ENCODE data around the gene LMX1A. TPM values are rescaled to one million over a fixed set of nuclear protein-coding genes. Genes with fewer than 3 reads are reported as not detected.

LMX1A gene
- polyA plus RNA-seq, 2 of the 4 experiments (the other 2 are of a cell fraction), result not detected

DNA sequence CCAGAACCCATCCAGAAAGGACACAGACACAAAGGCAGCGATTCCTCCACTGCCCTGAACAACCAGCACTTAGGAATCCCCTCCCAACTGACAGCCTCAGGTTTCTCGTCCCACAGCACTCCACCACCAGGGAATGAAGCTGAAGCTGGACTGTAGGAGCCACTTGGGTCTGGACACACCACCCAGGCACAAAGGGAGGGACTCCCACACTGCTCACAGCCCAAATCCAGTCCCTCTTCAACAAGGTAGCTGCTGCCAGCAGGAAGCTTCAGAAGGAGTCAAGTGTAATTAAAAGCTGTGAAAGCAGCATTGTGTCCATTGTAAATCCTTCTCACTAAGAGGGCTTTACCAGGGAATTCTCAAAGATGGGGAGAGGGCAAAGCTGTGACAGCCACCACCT is 29.0 kb downstream of the LMX1A start:
- ChIA-PET CTCF (interaction anchor here (1.5 kb wide), 1 partner anchor 40 kb away, joined by 6 read pairs; no protein-coding TSS in a partner anchor), POLR2A (no interaction called here)
- no peak for DNase-seq (ENCODE audit: low read depth in 1 of 2, low spot score in 1 of 2)
- no peak overlapping the region for H3K4me2 ChIP-seq
- TF ChIP-seq CBX2 (IDR thresholded peaks at IDR 0.05; ENCODE audit: borderline replicate concordance, low read depth), result no peak
- TF ChIP-seq CBX8 (IDR thresholded peaks at IDR 0.05), result no peak
- no peak for TF ChIP-seq NR3C1 (IDR thresholded peaks at IDR 0.05)
- no peak for TF ChIP-seq ATOH8 (CRISPR knock-in tag; IDR thresholded peaks at IDR 0.05; ENCODE audit: low read depth)
- TF ChIP-seq RCOR1 (IDR thresholded peaks at IDR 0.05; ENCODE audit: low read depth, low read length), result no peak
- no peak for TF ChIP-seq FOSB (CRISPR knock-in tag; IDR thresholded peaks at IDR 0.05)
- TF ChIP-seq, protein P1, sequence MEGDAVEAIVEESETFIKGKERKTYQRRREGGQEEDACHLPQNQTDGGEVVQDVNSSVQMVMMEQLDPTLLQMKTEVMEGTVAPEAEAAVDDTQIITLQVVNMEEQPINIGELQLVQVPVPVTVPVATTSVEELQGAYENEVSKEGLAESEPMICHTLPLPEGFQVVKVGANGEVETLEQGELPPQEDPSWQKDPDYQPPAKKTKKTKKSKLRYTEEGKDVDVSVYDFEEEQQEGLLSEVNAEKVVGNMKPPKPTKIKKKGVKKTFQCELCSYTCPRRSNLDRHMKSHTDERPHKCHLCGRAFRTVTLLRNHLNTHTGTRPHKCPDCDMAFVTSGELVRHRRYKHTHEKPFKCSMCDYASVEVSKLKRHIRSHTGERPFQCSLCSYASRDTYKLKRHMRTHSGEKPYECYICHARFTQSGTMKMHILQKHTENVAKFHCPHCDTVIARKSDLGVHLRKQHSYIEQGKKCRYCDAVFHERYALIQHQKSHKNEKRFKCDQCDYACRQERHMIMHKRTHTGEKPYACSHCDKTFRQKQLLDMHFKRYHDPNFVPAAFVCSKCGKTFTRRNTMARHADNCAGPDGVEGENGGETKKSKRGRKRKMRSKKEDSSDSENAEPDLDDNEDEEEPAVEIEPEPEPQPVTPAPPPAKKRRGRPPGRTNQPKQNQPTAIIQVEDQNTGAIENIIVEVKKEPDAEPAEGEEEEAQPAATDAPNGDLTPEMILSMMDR (IDR thresholded peaks at IDR 0.05), result no peak
- no peak for TF ChIP-seq HOXB13 (CRISPR knock-in tag; IDR thresholded peaks at IDR 0.05; ENCODE audit: low read depth)
- TF ChIP-seq CHD4 (IDR thresholded peaks at IDR 0.05; ENCODE audit: borderline replicate concordance), result no peak
- no peak for TF ChIP-seq ZNF302 (CRISPR knock-in tag; IDR thresholded peaks at IDR 0.05)
- TF ChIP-seq HDAC2 (IDR thresholded peaks at IDR 0.05), result no peak
- TF ChIP-seq, protein P2, sequence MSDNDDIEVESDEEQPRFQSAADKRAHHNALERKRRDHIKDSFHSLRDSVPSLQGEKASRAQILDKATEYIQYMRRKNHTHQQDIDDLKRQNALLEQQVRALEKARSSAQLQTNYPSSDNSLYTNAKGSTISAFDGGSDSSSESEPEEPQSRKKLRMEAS (IDR thresholded peaks at IDR 0.05), result no peak
- no peak for TF ChIP-seq ZSCAN20 (CRISPR knock-in tag; IDR thresholded peaks at IDR 0.05)
- no peak for TF ChIP-seq POLR2AphosphoS2 (conservative IDR thresholded peaks at IDR 0.05; ENCODE audit: low read length)
- TF ChIP-seq GATA3 (IDR thresholded peaks at IDR 0.05; ENCODE audit: borderline replicate concordance), result no peak
- TF ChIP-seq PHF8 (IDR thresholded peaks at IDR 0.05; ENCODE audit: borderline replicate concordance, low read depth), result no peak
- no peak for TF ChIP-seq HOXA7 (CRISPR knock-in tag; IDR thresholded peaks at IDR 0.05)
- TF ChIP-seq FOSL2 (IDR thresholded peaks at IDR 0.05), result no peak
- TF ChIP-seq FOSL2 (CRISPR knock-in tag; IDR thresholded peaks at IDR 0.05), result no peak
- TF ChIP-seq RFX5 (IDR thresholded peaks at IDR 0.05), result no peak
- ATAC-seq, result no peak
- no peak overlapping the region for H3K27ac ChIP-seq
- no peaks in the 10 kb centered on the region for H3K9me3 ChIP-seq
- 0% methylated on average over 2 of the region's 2 CpGs for WGBS (ENCODE audit: missing lambda C conversion rate)
- no peak for FAIRE-seq
- H3K4me1 ChIP-seq, result no peaks in the 10 kb centered on the region
- H3K4me3 ChIP-seq, result no peak overlapping the region

- no peak overlapping the region for H3K27ac ChIP-seq
- ChIA-PET POLR2A (no interaction called here), CTCF (no interaction called here)
- no peaks in the 10 kb centered on the region for H3K4me1 ChIP-seq
- no peak for ATAC-seq
- no peak for TF ChIP-seq CBX8 (IDR thresholded peaks at IDR 0.05)
- TF ChIP-seq SMC3 (IDR thresholded peaks at IDR 0.05), result no peak
- TF ChIP-seq JUNB (IDR thresholded peaks at IDR 0.05), result no peak
- TF ChIP-seq RFX5 (IDR thresholded peaks at IDR 0.05), result no peak
- no peak for TF ChIP-seq HDAC2 (IDR thresholded peaks at IDR 0.05)
- TF ChIP-seq MYC (IDR thresholded peaks at IDR 0.05; ENCODE audit: borderline replicate concordance, low read length), result no peak
- no peak for TF ChIP-seq RAD21 (conservative IDR thresholded peaks at IDR 0.05 in 1 of 2, IDR thresholded peaks at IDR 0.05 in 1 of 2)
- TF ChIP-seq ESRRA (IDR thresholded peaks at IDR 0.05; ENCODE audit: borderline replicate concordance, low read length), result no peak
- no peak for TF ChIP-seq NFE2L2 (conservative IDR thresholded peaks at IDR 0.05; ENCODE audit: low read length)
- no peak for TF ChIP-seq HOXB13 (CRISPR knock-in tag; IDR thresholded peaks at IDR 0.05; ENCODE audit: low read depth)
- no peak for TF ChIP-seq ZFP36 (IDR thresholded peaks at IDR 0.05; ENCODE audit: borderline replicate concordance, partially characterized antibody)
- TF ChIP-seq ZNF302 (CRISPR knock-in tag; IDR thresholded peaks at IDR 0.05), result no peak
- TF ChIP-seq PBX3 (IDR thresholded peaks at IDR 0.05), result no peak
- TF ChIP-seq, protein P3, sequence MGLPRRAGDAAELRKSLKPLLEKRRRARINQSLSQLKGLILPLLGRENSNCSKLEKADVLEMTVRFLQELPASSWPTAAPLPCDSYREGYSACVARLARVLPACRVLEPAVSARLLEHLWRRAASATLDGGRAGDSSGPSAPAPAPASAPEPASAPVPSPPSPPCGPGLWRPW (IDR thresholded peaks at IDR 0.05), result no peak
- no peak for TF ChIP-seq PHF8 (IDR thresholded peaks at IDR 0.05; ENCODE audit: borderline replicate concordance, low read depth)
- no peak for TF ChIP-seq EP300 (IDR thresholded peaks at IDR 0.05)
- TF ChIP-seq EHF (CRISPR knock-in tag; IDR thresholded peaks at IDR 0.05), result no peak
- no peak for TF ChIP-seq NPAS2 (CRISPR knock-in tag; IDR thresholded peaks at IDR 0.05; ENCODE audit: borderline replicate concordance)
- TF ChIP-seq JUN (IDR thresholded peaks at IDR 0.05), result no peak
- no peak for TF ChIP-seq HOXB5 (CRISPR knock-in tag; IDR thresholded peaks at IDR 0.05)
- H3K4me3 ChIP-seq, result no peak overlapping the region
- WGBS (ENCODE audit: missing lambda C conversion rate), result 5% methylated on average over 7 of the region's 7 CpGs
- no peak for DNase-seq (ENCODE audit: low read depth in 1 of 2, low spot score in 1 of 2)
- no peak for FAIRE-seq
- no peak overlapping the region for H3K4me2 ChIP-seq
- 0 out of 3 replicates have a peak, but pooled peaks cover 3% of the 10 kb centered on the region for H3K9me3 ChIP-seq
These were observed 30.9 kb downstream of the LMX1A start for GRCh38 chr1:165325460-165326203.

All from A549 (cell line).